Left ventricle myocardium inferior (tissue), 1 donor: ENCODE data around the gene TOMM70. TPM values are rescaled to one million over a fixed set of nuclear protein-coding genes. Genes with fewer than 3 reads are reported as not detected.

Experiments used
- DNase-seq: peaks from one replicate; pipeline ENCODE4 v3.0.0-alpha.2; 2020
- H3K27ac ChIP-seq: fragments of 200-600 bp; replicated peaks from 2 replicates; pipeline ENCODE4 v1.8.0; 2021
- H3K27me3 ChIP-seq: fragments of 200-600 bp; 2 replicates; pipeline ENCODE4 v1.8.0; 2021; ENCODE audit warnings: low read depth
- H3K36me3 ChIP-seq: fragments of 200-600 bp; 2 replicates; pipeline ENCODE4 v1.8.0; 2021
- H3K4me1 ChIP-seq: fragments of 200-600 bp; 2 replicates; pipeline ENCODE4 v1.8.0; 2021
- H3K4me3 ChIP-seq: fragments of 200-600 bp; 2 replicates; pipeline ENCODE4 v1.8.0; 2021; ENCODE audit warnings: mild to moderate bottlenecking, moderate library complexity
- H3K9me3 ChIP-seq: fragments of 200-600 bp; replicated peaks from 2 replicates; pipeline ENCODE4 v1.8.0; 2021
- intact Hi-C: fragments of 100-400 bp; cut with micrococcal nuclease; formaldehyde crosslinking; loops from one replicate; pipeline ENCODE4 v1.11.0; 2022
- total RNA-seq: library from RNA; stranded (reverse); fragmentation: NEBNext Ultra II Directional; extraction: Animal tissue kit (Norgen Biotek cat#: 25700); gene quantifications from one replicate; pipeline ENCODE4 v1.2.1, GENCODE V29; 2021
- TF ChIP-seq, protein P1 (sequence below): fragments of 200-600 bp; IDR thresholded peaks from 2 replicates; pipeline ENCODE4 v1.8.0; 2021; ENCODE audit warnings: antibody characterized with exemption, mild to moderate bottlenecking, borderline replicate concordance
- donor health status: DM: no; HTN: yes; CAD: no; lungs with severe emphysema.

The TOMM70 gene
- total RNA-seq, 1 donor from 2014 or later = 65.4 TPM

DNA sequence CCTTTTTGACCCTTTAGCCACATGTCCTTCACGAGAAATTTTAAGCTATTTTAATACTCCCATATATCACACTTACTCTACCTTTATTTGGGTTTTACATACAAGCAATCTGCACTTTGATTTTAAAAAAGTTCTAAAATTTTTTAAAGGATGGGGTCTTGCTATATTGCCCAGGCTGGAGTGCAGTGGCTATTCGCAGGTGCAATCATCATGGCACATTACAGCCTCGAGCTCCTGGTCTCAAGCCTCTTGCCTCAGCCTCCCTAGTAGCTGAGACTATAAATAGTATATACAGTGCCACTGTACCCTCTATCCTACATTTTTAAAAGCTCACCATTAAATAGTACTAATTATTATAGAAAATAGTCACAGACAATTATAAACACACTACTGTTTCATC, 36.5 kb downstream of the TOMM70 start:
- no peak for DNase-seq
- Histone ChIP-seq H3K9me3 (peaks cover 9% of the 10 kb centered on the region), H3K27me3 (no peaks in the 10 kb centered on the region), H3K4me3 (no peak overlapping the region), H3K27ac (no peak overlapping the region), H3K4me1 (no peaks in the 10 kb centered on the region), H3K36me3 (peaks cover 85% of the 10 kb centered on the region)
- TF ChIP-seq, protein P1, sequence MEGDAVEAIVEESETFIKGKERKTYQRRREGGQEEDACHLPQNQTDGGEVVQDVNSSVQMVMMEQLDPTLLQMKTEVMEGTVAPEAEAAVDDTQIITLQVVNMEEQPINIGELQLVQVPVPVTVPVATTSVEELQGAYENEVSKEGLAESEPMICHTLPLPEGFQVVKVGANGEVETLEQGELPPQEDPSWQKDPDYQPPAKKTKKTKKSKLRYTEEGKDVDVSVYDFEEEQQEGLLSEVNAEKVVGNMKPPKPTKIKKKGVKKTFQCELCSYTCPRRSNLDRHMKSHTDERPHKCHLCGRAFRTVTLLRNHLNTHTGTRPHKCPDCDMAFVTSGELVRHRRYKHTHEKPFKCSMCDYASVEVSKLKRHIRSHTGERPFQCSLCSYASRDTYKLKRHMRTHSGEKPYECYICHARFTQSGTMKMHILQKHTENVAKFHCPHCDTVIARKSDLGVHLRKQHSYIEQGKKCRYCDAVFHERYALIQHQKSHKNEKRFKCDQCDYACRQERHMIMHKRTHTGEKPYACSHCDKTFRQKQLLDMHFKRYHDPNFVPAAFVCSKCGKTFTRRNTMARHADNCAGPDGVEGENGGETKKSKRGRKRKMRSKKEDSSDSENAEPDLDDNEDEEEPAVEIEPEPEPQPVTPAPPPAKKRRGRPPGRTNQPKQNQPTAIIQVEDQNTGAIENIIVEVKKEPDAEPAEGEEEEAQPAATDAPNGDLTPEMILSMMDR = no peak
- intact Hi-C loops = no loop called here

DNA sequence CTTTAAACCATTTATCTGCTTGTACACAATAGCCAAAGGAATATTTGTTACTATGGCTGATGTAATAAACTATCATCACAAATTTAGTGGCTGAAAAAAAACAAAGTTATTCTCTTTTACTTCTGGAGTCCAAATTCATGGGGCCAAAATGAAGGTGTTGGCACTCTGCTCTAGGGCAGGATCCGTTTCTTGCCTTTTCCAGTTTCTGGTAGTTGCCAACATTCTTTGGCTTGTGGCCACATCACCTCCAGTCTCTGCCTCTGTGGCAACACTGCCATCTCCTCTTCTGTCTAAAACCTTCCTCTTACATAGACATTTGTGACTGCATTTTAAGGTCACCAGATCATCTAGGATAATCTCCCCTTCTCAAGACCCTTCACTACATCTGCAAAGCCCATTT, 39.0 kb downstream of the TOMM70 start:
- intact Hi-C loops = no loop called here
- no peaks in the 10 kb centered on the region for H3K4me1 ChIP-seq
- TF ChIP-seq, protein P1 = no peak
- no peak for DNase-seq
- no peak overlapping the region for H3K27ac ChIP-seq
- H3K27me3 ChIP-seq = no peaks in the 10 kb centered on the region
- no peak overlapping the region for H3K4me3 ChIP-seq
- H3K9me3 ChIP-seq = peaks cover 9% of the 10 kb centered on the region
- peaks cover 66% of the 10 kb centered on the region for H3K36me3 ChIP-seq

DNA sequence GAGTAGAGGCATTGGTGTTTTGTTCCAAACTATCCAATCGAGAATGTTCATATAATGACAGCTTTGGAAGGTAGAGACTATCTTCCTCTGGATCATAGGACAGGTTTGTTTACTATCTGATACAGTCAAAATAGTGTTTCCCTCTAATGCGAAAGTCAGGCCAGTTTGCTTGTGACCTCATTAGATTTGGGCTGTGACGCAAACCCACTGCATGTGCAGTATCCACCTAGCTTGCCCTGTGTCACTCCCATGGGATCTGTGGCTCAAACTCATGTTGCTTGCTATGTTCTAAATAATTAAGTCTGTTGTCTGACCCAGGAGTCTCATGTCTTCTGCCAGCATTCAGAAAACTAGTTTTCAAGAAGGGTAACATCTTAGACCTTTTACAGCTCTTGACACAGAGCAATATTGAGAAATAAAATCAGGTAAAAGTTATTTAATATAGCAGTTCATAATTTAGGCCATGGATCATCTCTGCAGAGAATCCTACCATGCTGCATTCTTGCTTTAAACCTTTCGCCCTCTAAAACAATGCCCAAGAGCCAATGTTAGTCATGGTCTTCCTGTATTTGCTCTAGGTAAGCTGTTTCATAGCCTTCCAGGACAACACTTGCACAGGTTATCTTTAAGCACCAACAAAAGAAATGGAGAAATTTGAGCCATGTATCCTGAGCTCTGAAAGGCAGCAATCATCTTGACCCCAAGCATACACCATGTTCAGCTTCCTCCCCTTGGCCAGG, 40.0 kb downstream of the TOMM70 start:
- DNase-seq = no peak
- intact Hi-C loops = no loop called here
- no peak overlapping the region for H3K4me3 ChIP-seq
- peaks cover 9% of the 10 kb centered on the region for H3K9me3 ChIP-seq
- H3K4me1 ChIP-seq = no peaks in the 10 kb centered on the region
- TF ChIP-seq, protein P1 = no peak
- peaks cover 66% of the 10 kb centered on the region for H3K36me3 ChIP-seq
- no peak overlapping the region for H3K27ac ChIP-seq
- no peaks in the 10 kb centered on the region for H3K27me3 ChIP-seq

DNA sequence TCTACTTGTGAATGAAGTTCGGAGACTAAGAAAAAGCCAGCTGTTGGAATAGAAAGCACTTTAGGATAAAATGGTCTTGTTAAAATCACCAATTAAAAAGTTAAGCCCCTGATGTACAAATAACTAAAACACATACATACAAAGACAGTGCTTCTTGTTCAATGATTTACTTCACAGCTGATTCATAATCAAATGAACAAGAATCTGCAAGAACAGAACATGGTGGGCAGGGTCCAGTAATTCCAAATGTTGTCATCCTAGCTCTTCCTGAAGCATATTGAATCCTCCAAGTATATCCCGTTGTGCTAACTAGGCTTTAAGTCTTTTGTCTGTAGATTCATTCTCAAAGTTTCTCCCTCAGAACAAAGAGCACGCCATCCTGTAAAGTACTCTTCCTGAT, 41.9 kb downstream of the TOMM70 start:
- DNase-seq = no peak
- TF ChIP-seq, protein P1 = no peak
- peaks cover 66% of the 10 kb centered on the region for H3K36me3 ChIP-seq

DNA sequence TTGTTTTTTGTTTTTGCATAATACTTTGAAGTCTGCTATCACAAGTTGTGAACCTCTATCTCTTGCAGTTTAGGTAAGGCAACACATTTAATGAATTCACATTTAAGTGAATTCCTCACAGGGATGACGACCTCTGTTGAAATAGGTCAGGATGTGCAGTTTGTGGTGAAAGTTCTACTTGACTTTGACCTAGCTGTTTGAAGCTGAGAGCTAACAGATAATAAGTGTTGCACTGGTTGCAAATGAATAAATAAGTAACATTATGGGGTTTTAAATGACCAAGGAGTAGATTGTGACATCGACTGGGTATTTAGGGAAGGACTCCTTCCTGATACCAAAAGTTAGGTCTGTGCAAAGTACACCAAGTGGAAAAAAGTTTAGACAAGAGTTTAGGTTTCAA, 42.5 kb downstream of the TOMM70 start:
- Histone ChIP-seq H3K36me3 (peaks cover 66% of the 10 kb centered on the region), H3K27ac (no peak overlapping the region)

More for the DNA sequence above, 41.9 kb downstream of the TOMM70 start:
- H3K4me1 ChIP-seq = no peaks in the 10 kb centered on the region
- H3K9me3 ChIP-seq = peaks cover 9% of the 10 kb centered on the region
- no peak overlapping the region for H3K27ac ChIP-seq
- intact Hi-C loops = no loop called here
- H3K4me3 ChIP-seq = no peak overlapping the region
- no peaks in the 10 kb centered on the region for H3K27me3 ChIP-seq

More for the DNA sequence above, 42.5 kb downstream of the TOMM70 start:
- TF ChIP-seq, protein P1 = no peak
- intact Hi-C loops = no loop called here
- no peaks in the 10 kb centered on the region for H3K4me1 ChIP-seq
- no peak for DNase-seq
- peaks cover 9% of the 10 kb centered on the region for H3K9me3 ChIP-seq
- no peaks in the 10 kb centered on the region for H3K27me3 ChIP-seq
- no peak overlapping the region for H3K4me3 ChIP-seq
